Measurements from ENCODE around the gene ENAH.

DNA sequence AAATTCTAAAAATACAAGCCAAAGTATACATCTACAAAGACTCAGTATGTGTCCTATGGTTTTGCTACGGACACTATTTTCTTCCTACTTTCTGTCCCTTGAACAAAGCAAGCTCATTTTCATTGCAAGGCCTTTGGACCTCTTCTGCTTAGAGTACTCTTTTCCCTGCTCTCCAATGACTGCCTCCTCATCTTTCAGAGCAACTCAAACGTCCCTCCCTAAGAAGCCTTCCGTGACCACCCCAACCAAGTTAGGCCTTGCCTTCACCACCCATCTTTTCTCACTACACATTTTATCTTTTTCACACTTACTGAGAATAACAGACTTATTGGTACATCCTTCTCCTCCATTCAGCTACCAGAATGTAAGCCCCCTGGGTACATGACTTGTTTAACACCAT is 39.9 kb downstream of the ENAH start:
- TF ChIP-seq CHD1 (IDR thresholded peaks at IDR 0.05; ENCODE audit: low read length) = no peak
- TF ChIP-seq RCOR1 (IDR thresholded peaks at IDR 0.05; ENCODE audit: borderline replicate concordance in 1 of 2, low read depth in 2 of 2, low read length in 2 of 2) = no peak
- no peak for TF ChIP-seq CREM (IDR thresholded peaks at IDR 0.05; ENCODE audit: low read depth)
- TF ChIP-seq KLF1 (tag; IDR thresholded peaks at IDR 0.05) = no peak
- TF ChIP-seq ZNF830 (CRISPR knock-in tag; IDR thresholded peaks at IDR 0.05) = no peak
- TF ChIP-seq RB1 (IDR thresholded peaks at IDR 0.05; ENCODE audit: low read depth) = no peak
